Lung (tissue), 12 donors: ENCODE measurements around the gene KCNC1. TPM values are rescaled to one million over a fixed set of nuclear protein-coding genes. Genes with fewer than 3 reads are reported as not detected.
A peak's percentile ranks its signal among the peaks of the same experiment; 100 is the strongest.

Source experiments
- ATAC-seq: fragments of 200-7000 bp; cut with Tn5 transposase; one replicate; pipeline ENCODE4 v1.9.1; 2020; ENCODE audit warnings: moderate number of reproducible peaks; ENCODE audit not compliant: insufficient read depth, low FRiP score
- DNase-seq, 3 donors: peaks; one replicate each; pipeline ENCODE4 v3.0.0-alpha.2; 2013 to 2017
- H3K27ac ChIP-seq, 2 donors: one replicate each; pipeline ENCODE4 v1.5.1; 2013; ENCODE audit warnings: mild to moderate bottlenecking in 2 of 2, moderate library complexity in 2 of 2, control low read depth in 1 of 2, inconsistent platforms in 1 of 2, low read depth in 1 of 2, low read length in 1 of 2
- H3K27me3 ChIP-seq, 3 donors: one replicate each; pipeline ENCODE4 v1.5.1; 2013; ENCODE audit warnings: low read length in 2 of 3; ENCODE audit not compliant: control insufficient read depth in 3 of 3, insufficient read depth in 3 of 3
- H3K36me3 ChIP-seq, 4 donors: one replicate each; pipeline ENCODE4 v1.5.1; 2013; ENCODE audit warnings: low read length in 4 of 4, mild to moderate bottlenecking in 1 of 4, moderate library complexity in 1 of 4; ENCODE audit not compliant: control insufficient read depth in 4 of 4, insufficient read depth in 4 of 4
- H3K4me1 ChIP-seq, 5 donors: one replicate each; pipeline ENCODE4 v1.5.1; 2013; ENCODE audit warnings: low read length in 5 of 5, mild to moderate bottlenecking in 2 of 5, moderate library complexity in 1 of 5; ENCODE audit not compliant: control insufficient read depth in 5 of 5, insufficient read depth in 5 of 5
- H3K4me3 ChIP-seq: one replicate; pipeline ENCODE4 v1.5.1; 2013; ENCODE audit warnings: mild to moderate bottlenecking, control low read depth, moderate library complexity
- H3K9ac ChIP-seq, 2 donors: one replicate each; pipeline ENCODE4 v1.5.1; 2013; ENCODE audit warnings: low read length in 2 of 2, control low read depth in 1 of 2; ENCODE audit not compliant: insufficient read depth in 1 of 2
- H3K9me3 ChIP-seq, 4 donors: one replicate each; pipeline ENCODE4 v1.5.1; 2013; ENCODE audit warnings: low read length in 3 of 4, mild to moderate bottlenecking in 1 of 4, moderate library complexity in 1 of 4; ENCODE audit not compliant: control insufficient read depth in 4 of 4, insufficient read depth in 3 of 4
- CTCF ChIP-seq: IDR thresholded peaks from 2 replicates; pipeline ENCODE4 v1.5.1; 2012; ENCODE audit warnings: mild to moderate bottlenecking; ENCODE audit errors: control extremely low read depth, extremely low read depth
- WGBS, 2 donors: extraction: QIAGEN DNeasy Blood & Tissue Kit; methylation state at CpG; one replicate each; pipeline ENCODE4 v1.1.7; 2013; 5-methylcytosine and 5-hydroxymethylcytosine counted together
- polyA plus RNA-seq, 2 donors: library from polyadenylated mRNA; stranded (reverse); fragments of 200-250 nt; gene quantifications; one replicate each; pipeline ENCODE4 v1.2.1, GENCODE V29; 2013
- total RNA-seq, 2 donors: library from RNA; depleted of rRNA in 1 of 2; stranded (reverse); fragments of >200 nt in 1 of 2; gene quantifications; one replicate each; pipeline ENCODE4 v1.2.1, GENCODE V29; 2014 to 2021
- donor health status: control.
- donor health status: control.
- donor health status: Bipolar disorder and iron deficiency.
- donor health status: healthy.
- donor health status: DM: yes; HTN: yes; CAD: no.

KCNC1 gene
- total and polyA plus RNA-seq, 4 donors = 0.01 TPM; not detected in 3

- Histone ChIP-seq H3K36me3 (no peaks in the 10 kb centered on the region), H3K9me3 (no peaks in the 10 kb centered on the region), H3K9ac (no peak overlapping the region), H3K27ac (no peak overlapping the region), H3K4me1 (peaks cover 0 to 8% (median 5%) of the 10 kb centered on the region in 5 donors), H3K4me3 (no peak overlapping the region), H3K27me3 (peaks cover 0 to 47% (median 21%) of the 10 kb centered on the region in 3 donors)
- no peak for ATAC-seq
- no peak for TF ChIP-seq CTCF
- 57 to 68% methylated on average over 2 of the region's 2 CpGs for WGBS, 2 donors
- DNase-seq = peak in 1 of 3 donors; percentile 9
Measured at GRCh38 chr11:17730137-17730536, 4.4 kb upstream of the KCNC1 start.

DNA sequence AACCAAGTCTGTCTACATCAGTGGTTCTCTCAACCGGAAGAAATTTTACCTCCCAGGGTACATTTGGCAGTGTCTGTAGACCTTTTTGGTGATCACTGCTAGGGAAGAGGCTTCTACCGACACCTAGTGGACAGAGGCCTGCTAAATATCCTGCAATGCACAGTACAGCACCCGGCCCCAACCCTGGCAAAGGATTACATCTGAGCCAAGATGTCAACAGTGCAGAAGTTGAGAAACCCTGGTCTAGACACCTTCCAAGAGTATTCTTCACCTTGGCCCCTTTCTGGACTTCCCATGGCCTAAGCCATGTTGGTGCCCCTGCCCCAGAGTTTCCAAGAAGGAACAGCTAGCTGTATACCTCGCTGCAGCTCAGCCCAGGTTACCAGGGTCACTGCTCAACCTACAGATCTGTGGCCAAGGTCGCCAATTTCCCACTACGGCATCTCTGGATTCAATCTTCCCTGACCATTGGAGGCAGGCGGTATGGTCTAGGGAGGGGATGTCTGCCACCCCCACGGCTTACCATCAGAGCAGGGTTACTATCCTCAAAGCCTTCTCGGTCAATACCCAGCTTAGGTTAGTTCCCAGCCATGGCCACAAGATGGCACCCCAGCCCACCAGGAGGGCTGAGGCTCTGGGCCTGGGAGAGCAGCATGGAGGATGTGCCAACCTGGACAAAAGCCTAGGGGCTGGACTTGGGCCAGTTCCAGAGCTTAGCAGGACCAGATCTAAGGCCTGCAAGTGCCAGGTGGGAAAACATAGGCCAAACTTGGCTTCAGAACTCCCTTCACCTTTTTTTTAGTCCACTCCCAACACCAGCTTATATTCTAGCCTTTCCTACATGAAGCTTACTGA is 3.7 kb upstream of the KCNC1 start:
- Histone ChIP-seq H3K9me3 (peaks cover 0 to 2% (median 0%) of the 10 kb centered on the region in 4 donors), H3K27me3 (peaks cover 0 to 40% (median 21%) of the 10 kb centered on the region in 3 donors), H3K4me3 (no peak overlapping the region), H3K9ac (no peak overlapping the region), H3K4me1 (peaks cover 0 to 10% (median 5%) of the 10 kb centered on the region in 5 donors), H3K36me3 (no peaks in the 10 kb centered on the region), H3K27ac (no peak overlapping the region)
- TF ChIP-seq CTCF = peak; percentile 60
- 15 to 18% methylated on average over 9 of the region's 9 CpGs for WGBS, 2 donors
- DNase-seq = peak; percentile 85 to 87 (median 86)
- ATAC-seq = peak; percentile 67

GRCh38 chr11:17733261-17733660 is 1.3 kb upstream of the KCNC1 start:
- Histone ChIP-seq H3K36me3 (no peaks in the 10 kb centered on the region), H3K4me3 (no peak overlapping the region), H3K9ac (no peak overlapping the region), H3K27me3 (peaks cover 7 to 49% (median 39%) of the 10 kb centered on the region in 3 donors), H3K9me3 (peaks cover 0 to 4% (median 0%) of the 10 kb centered on the region in 4 donors), H3K27ac (no peak overlapping the region), H3K4me1 (peaks cover 0 to 10% (median 6%) of the 10 kb centered on the region in 5 donors)
- ATAC-seq (no peak), DNase-seq (peak in 1 of 3 donors; percentile 4)
- WGBS, 2 donors = 85 to 93% methylated on average over 4 of the region's 4 CpGs
- no peak for TF ChIP-seq CTCF
